K562 (cell line): ENCODE data around the gene MAGI1. TPM values are rescaled to one million over a fixed set of nuclear protein-coding genes. Genes with fewer than 3 reads are reported as not detected.
"Not testable (repeated sequence)": the region's sequence is repeated elsewhere in the genome, so short reads cannot be mapped to it uniquely, and the experiment has no call there.

Source experiments
- ATAC-seq: fragments of 200-7000 bp; cut with Tn5 transposase; 3 replicates; pipeline ENCODE4 v1.9.1; 2020; ENCODE audit warnings: moderate library complexity
- BruUV-seq: library from RNA; stranded (reverse); fragments of 400-500 nt; replicated peaks from 2 replicates; lab custom pipeline; 2021; lab: Mats Ljungman, UMichigan
- CTCF ChIA-PET: fragments of 300-600 bp; formaldehyde crosslinking; extraction: SDS; loops from one replicate; lab custom pipeline; 2021; ENCODE audit warnings: low intra/inter-chr PET ratio; lab: Yijun Ruan, JAX
- POLR2A ChIA-PET: fragments of 300-600, 350-650 bp; sonication (Branson Sonifier 250); formaldehyde crosslinking; extraction: SDS; loops from one replicate; lab custom pipeline; 2021; ENCODE audit warnings: antibody characterized with exemption, inconsistent platforms; lab: Yijun Ruan, JAX
- DNase-seq, 4 experiments: peaks; one replicate each; pipeline versions ENCODE4 v3.0.0 to v3.0.0-alpha.2; 2011 to 2018; ENCODE audit warnings: low spot score in 3 of 4, mixed read lengths in 3 of 4; ENCODE audit errors: extremely low read depth in 1 of 4
- FAIRE-seq: peaks from 2 replicates; lab custom pipeline; 2011; peaks lifted over from hg19 to GRCh38; lab: Jason Lieb, UNC
- H2AFZ ChIP-seq: 2 replicates; pipeline ENCODE4 v1.6.0; 2011; ENCODE audit warnings: low read depth, low read length, control low read depth, inconsistent platforms
- H3K27ac ChIP-seq: fragments of 200-600 bp; 3 replicates; pipeline ENCODE4 v1.8.0; 2011; ENCODE audit warnings: low read depth, mild to moderate bottlenecking, control low read depth, inconsistent platforms, low read length, moderate library complexity, mixed read lengths; ENCODE audit errors: extremely low read depth
- H3K27me3 ChIP-seq, 2 experiments: fragments of 300-600 bp in 1 of 2; 2 replicates in 1 of 2; 3 replicates in 1 of 2; pipeline versions ENCODE4 v1.6.0 to v1.8.0; 2011; ENCODE audit warnings: inconsistent platforms in 2 of 2, low read length in 2 of 2, mild to moderate bottlenecking in 1 of 2, mixed read lengths in 1 of 2, moderate library complexity in 1 of 2; ENCODE audit not compliant: control insufficient read depth in 2 of 2, insufficient read depth in 2 of 2
- H3K36me3 ChIP-seq: fragments of 300-600 bp; 3 replicates; pipeline ENCODE4 v1.8.0; 2011; ENCODE audit warnings: mild to moderate bottlenecking, low read length, inconsistent platforms; ENCODE audit not compliant: control insufficient read depth, insufficient read depth
- H3K4me1 ChIP-seq, 2 experiments: fragments of 200-600 bp in 1 of 2; replicated peaks in 1 of 2; 2 replicates in 1 of 2; 3 replicates in 1 of 2; pipeline versions ENCODE4 v1.5.1 to v1.8.0; 2011; ENCODE audit warnings: inconsistent platforms in 2 of 2, low read length in 2 of 2, mild to moderate bottlenecking in 1 of 2, mixed read lengths in 1 of 2, moderate library complexity in 1 of 2; ENCODE audit not compliant: control insufficient read depth in 2 of 2, insufficient read depth in 2 of 2
- H3K4me2 ChIP-seq: 2 replicates; pipeline ENCODE4 v1.6.1; 2011; ENCODE audit warnings: low read length, control low read depth, inconsistent platforms, mixed read lengths; ENCODE audit not compliant: insufficient read depth
- H3K4me3 ChIP-seq: fragments of 200-600 bp; sonication (generic), shearing (Covaris generic); 2 replicates; pipeline ENCODE4 v1.5.1; 2016; ENCODE audit warnings: control low read depth, inconsistent platforms
- H3K79me2 ChIP-seq: fragments of 200-600 bp; 3 replicates; pipeline ENCODE4 v1.8.0; 2011; ENCODE audit warnings: low read length, inconsistent platforms; ENCODE audit not compliant: control insufficient read depth, insufficient read depth
- H3K9ac ChIP-seq, 2 experiments: 2 replicates each; pipeline versions ENCODE4 v1.6.0 to v1.6.1; 2011; ENCODE audit warnings: low read depth in 2 of 2, low read length in 2 of 2, control low read depth in 1 of 2, inconsistent platforms in 1 of 2, mild to moderate bottlenecking in 1 of 2, mixed read lengths in 1 of 2; ENCODE audit not compliant: insufficient read depth in 1 of 2
- H3K9me1 ChIP-seq: one replicate; pipeline ENCODE4 v1.6.0; 2011; ENCODE audit warnings: inconsistent platforms, mild to moderate bottlenecking, low read length, moderate library complexity; ENCODE audit not compliant: control insufficient read depth, insufficient read depth
- H3K9me3 ChIP-seq: replicated peaks from 2 replicates; pipeline ENCODE4 v1.5.1; 2011; ENCODE audit warnings: low read depth, low read length, inconsistent platforms; ENCODE audit not compliant: control insufficient read depth, insufficient read depth
- H4K20me1 ChIP-seq: replicated peaks from 2 replicates; pipeline ENCODE4 v1.6.1; 2011; ENCODE audit warnings: low read length, inconsistent platforms, mixed read lengths; ENCODE audit not compliant: control insufficient read depth, insufficient read depth
- C11orf30 ChIP-seq: fragments of 450-650 bp; IDR thresholded peaks from 2 replicates; pipeline ENCODE4 v1.6.1; 2016; ENCODE audit warnings: low read depth, mild to moderate bottlenecking
- DIDO1 ChIP-seq: fragments of 450-650 bp; IDR thresholded peaks from 2 replicates; pipeline ENCODE4 v1.6.1; 2016; ENCODE audit warnings: low read depth, missing biosample characterization, missing genetic modification characterization
- MAFF ChIP-seq: IDR thresholded peaks from 2 replicates; pipeline ENCODE4 v1.6.1; 2012; ENCODE audit warnings: low read length, improper control_type of control experiment
- MAFG ChIP-seq: fragments of 450-650 bp; conservative IDR thresholded peaks from 2 replicates; pipeline ENCODE4 v1.6.1; 2016; ENCODE audit warnings: missing genetic modification characterization, missing compliant biosample characterization
- MAFK ChIP-seq: IDR thresholded peaks from 2 replicates; pipeline ENCODE4 v1.6.1; 2011; ENCODE audit warnings: low read length, improper control_type of control experiment
- NFIX ChIP-seq: fragments of 250-450 bp; sonication (Bioruptor Pico); IDR thresholded peaks from 2 replicates; pipeline ENCODE4 v1.4.0; 2020; ENCODE audit warnings: low read depth, mild to moderate bottlenecking, moderate library complexity
- SUPT5H ChIP-seq: fragments of 450-650 bp; IDR thresholded peaks from 2 replicates; pipeline ENCODE4 v1.6.1; 2016
- THRAP3 ChIP-seq: fragments of 450-650 bp; IDR thresholded peaks from 2 replicates; pipeline ENCODE4 v1.6.1; 2016; ENCODE audit warnings: mild to moderate bottlenecking, inconsistent platforms, borderline replicate concordance
- ZNF316 ChIP-seq: fragments of 450-650 bp; IDR thresholded peaks from 2 replicates; pipeline ENCODE4 v1.6.1; 2016
- ZSCAN29 ChIP-seq: fragments of 450-650 bp; IDR thresholded peaks from 2 replicates; pipeline ENCODE4 v1.6.1; 2017
- WGBS: fragments of 100-300 bp; shearing (Covaris generic); methylation state at CpG from one replicate; pipeline ENCODE4 v1.1.6; 2016; ENCODE audit warnings: low coverage, mixed read lengths; ENCODE audit not compliant: insufficient coverage; ENCODE audit errors: missing lambda C conversion rate; 5-methylcytosine and 5-hydroxymethylcytosine counted together
- in situ Hi-C: fragments of 300-500 bp; cut with MboI; formaldehyde crosslinking; loops from 4 replicates; pipeline ENCODE4 v1.15.0; 2018; ENCODE audit warnings: inconsistent platforms, mixed read lengths
- intact Hi-C: fragments of 100-400 bp; cut with micrococcal nuclease; formaldehyde crosslinking; loops from 2 replicates; pipeline ENCODE4 v1.14.2; 2022
- polyA plus RNA-seq, 8 experiments: library from polyadenylated mRNA; depleted of rRNA in 4 of 8; stranded (reverse) in 5 of 8; unstranded in 3 of 8; fragments of >200 nt; fragmentation: Nextera tagmentation in 2 of 8; fragmentation: Illumina TruSeq in 1 of 8; extraction: Ambion mirVana in 2 of 8; extraction: Trizol in 1 of 8; gene quantifications; 2 replicates each; pipeline versions ENCODE4 v1.2.1 to v1.2.3, GENCODE V29; 2011 to 2014; ENCODE audit warnings: inconsistent platforms in 1 of 8, missing spikeins in 1 of 8
- total RNA-seq, 7 experiments: library from RNA; depleted of rRNA in 6 of 7; stranded (reverse); fragments of >200 nt in 6 of 7; fragmentation: Illumina TruSeq in 2 of 7; extraction: Trizol in 2 of 7; gene quantifications; 2 replicates each; pipeline versions ENCODE4 v1.2.1 to v1.2.3, GENCODE V29; 2011 to 2021; ENCODE audit warnings: low replicate concordance in 1 of 7

MAGI1 gene
- total and polyA plus RNA-seq, 9 of the 15 experiments (the other 6 are each of a cell fraction or from before 2014, with no cell fraction given) = 7.8 to 59.4 (median 43.2) TPM

DNA sequence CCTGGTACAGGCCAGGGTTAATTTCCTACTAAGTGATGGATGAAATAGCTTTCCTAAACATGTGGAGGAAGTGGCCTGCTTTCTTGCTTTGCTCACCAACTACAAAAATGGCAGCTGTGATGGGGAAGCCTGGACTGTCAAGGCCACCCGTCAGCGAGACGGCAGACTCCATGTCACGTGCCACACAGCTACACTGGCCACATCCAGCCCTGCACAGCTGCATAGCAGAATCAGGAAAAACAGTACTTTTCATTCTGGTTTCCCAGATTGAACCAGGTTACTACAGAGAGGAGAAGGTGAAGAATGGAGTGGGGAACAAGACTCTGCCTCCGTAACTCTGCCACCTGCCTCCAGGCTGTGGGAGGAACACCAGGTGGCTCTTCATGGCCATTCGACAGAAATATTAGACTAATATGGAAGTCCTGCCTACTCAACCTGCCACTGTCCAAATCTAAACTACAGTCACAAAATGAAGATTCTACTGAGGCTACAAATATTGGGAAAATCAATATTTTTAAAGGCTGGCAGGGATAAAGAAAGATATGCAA is 174.3 kb downstream of the MAGI1 start (continued):
- TF ChIP-seq THRAP3 (no peak), SUPT5H (no peak), NFIX (CRISPR knock-in tag) (no peak), DIDO1 (no peak)

DNA sequence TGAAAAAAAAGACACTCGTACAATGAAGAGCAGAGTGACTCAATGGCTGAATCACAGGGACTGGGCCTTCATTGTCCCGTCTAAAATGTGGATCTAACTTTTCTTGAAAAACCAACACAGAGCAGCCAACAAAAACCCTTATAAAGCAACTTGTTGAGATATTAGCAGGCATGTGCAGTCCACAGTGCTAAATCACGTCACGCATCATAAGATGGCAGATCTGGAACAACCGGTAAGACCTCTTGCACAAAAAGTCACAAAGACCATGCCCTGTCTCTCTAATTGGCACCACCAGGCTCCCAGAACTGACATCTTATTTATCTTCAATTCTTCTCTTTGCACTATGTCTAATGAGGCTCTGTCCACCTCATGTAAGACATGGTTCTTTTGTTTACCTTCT is 177.0 kb downstream of the MAGI1 start:
- no peak overlapping the region for H3K9ac ChIP-seq
- intact Hi-C loops (no loop called here), in situ Hi-C loops (no loop called here)
- no peak overlapping the region for H3K27ac ChIP-seq
- ATAC-seq (no peak), DNase-seq (no peak), FAIRE-seq (no peak)
- no TSS peak for BruUV-seq
- no peaks in the 10 kb centered on the region for H3K9me3 ChIP-seq
- H3K9me1 ChIP-seq = no peaks in the 10 kb centered on the region
- H3K4me3 ChIP-seq = no peak overlapping the region
- 2% methylated on average over 5 of the region's 5 CpGs for WGBS
- no peaks in the 10 kb centered on the region for H3K79me2 ChIP-seq
- no peaks in the 10 kb centered on the region for H4K20me1 ChIP-seq
- POLR2A ChIA-PET = no interaction called here
- TF ChIP-seq ZSCAN29 = no peak
- H3K4me2 ChIP-seq = no peak overlapping the region
- H3K27me3 ChIP-seq = no peaks in the 10 kb centered on the region
- H2AFZ ChIP-seq = no peak overlapping the region
- no peaks in the 10 kb centered on the region for H3K36me3 ChIP-seq
- CTCF ChIA-PET = no interaction called here
- H3K4me1 ChIP-seq = no peaks in the 10 kb centered on the region

DNA sequence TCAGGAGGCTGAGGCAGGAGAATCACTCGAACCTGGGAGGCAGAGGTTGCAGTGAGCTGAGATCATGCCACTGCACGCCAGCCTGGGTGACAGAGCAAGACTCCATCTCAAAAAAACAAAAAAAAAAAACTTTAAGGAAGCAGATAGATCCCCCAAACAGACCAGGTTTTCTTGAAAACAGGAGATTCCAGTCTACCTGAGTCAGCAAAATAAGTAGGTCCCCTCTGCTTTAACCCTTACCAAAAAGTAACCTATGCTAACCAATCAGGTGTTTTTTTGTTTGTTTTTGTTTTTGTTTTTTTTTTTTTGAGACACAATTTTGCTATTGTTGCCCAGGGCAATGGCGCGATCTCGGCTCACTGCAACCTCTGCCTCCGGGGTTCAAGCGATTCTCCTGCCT is 179.1 kb downstream of the MAGI1 start:
- H3K9me3 ChIP-seq, CTCF ChIA-PET, ATAC-seq, H3K9ac ChIP-seq, H4K20me1 ChIP-seq, FAIRE-seq, H3K36me3 ChIP-seq, H3K4me2 ChIP-seq, H3K27me3 ChIP-seq, DNase-seq, H3K4me1 ChIP-seq, H3K79me2 ChIP-seq, BruUV-seq, H3K9me1 ChIP-seq, H2AFZ ChIP-seq, POLR2A ChIA-PET, intact Hi-C loops, in situ Hi-C loops, H3K27ac ChIP-seq, H3K4me3 ChIP-seq: not testable (repeated sequence)
- WGBS = 7% methylated on average over 3 of the region's 7 CpGs
- TF ChIP-seq MAFK = peak; percentile 54
- TF ChIP-seq MAFG (tag) = peak; percentile 56
- TF ChIP-seq ZNF316 = peak; percentile 80
- TF ChIP-seq MAFF = peak; percentile 65
- TF ChIP-seq C11orf30 = peak; percentile 50; the same call in 1 of the 2 replicates
